B cell (primary cell): ENCODE measurements around the gene FUT7. TPM values are rescaled to one million over a fixed set of nuclear protein-coding genes. Genes with fewer than 3 reads are reported as not detected.
A peak's percentile ranks its signal among the peaks of the same experiment; 100 is the strongest.

ENCODE experiments used
- ATAC-seq: fragments of 200-7000 bp; cut with Tn5 transposase; one replicate; pipeline ENCODE4 v1.10.0; 2021; ENCODE audit warnings: low read depth, mild to moderate bottlenecking, moderate number of reproducible peaks, moderate library complexity
- CTCF ChIA-PET: fragments of 350-600 bp; sonication (Branson Sonifier 250); formaldehyde crosslinking; loops from one replicate; lab custom pipeline; 2021; ENCODE audit warnings: antibody characterized with exemption, inconsistent platforms; lab: Charles Lee
- POLR2A ChIA-PET: fragments of 350-600 bp; sonication (Branson Sonifier 250); formaldehyde crosslinking; loops from one replicate; lab custom pipeline; 2021; ENCODE audit warnings: antibody characterized with exemption; lab: Charles Lee
- DNase-seq: peaks from one replicate; pipeline ENCODE4 v3.0.0; 2013
- H2AFZ ChIP-seq: 2 replicates; pipeline ENCODE4 v1.6.1; 2012; ENCODE audit warnings: mild to moderate bottlenecking, low read depth, low read length; ENCODE audit not compliant: insufficient read depth, poor library complexity, severe bottlenecking
- H3K27ac ChIP-seq, 2 donors: 1 replicate in 1 of 2; 2 replicates in 1 of 2; pipeline ENCODE4 v1.5.1; 2012 to 2013; ENCODE audit warnings: low read length in 2 of 2, mild to moderate bottlenecking in 2 of 2, moderate library complexity in 1 of 2
- H3K27me3 ChIP-seq, 4 experiments: fragments of 200-600 bp in 1 of 4; sonication (generic) in 1 of 4; replicated peaks in 1 of 4; 1 replicate in 2 of 4; 2 replicates in 2 of 4; pipeline versions ENCODE4 v1.6.1 to v1.7.0; 2013 to 2016; ENCODE audit warnings: low read length in 3 of 4, mild to moderate bottlenecking in 2 of 4, mixed read lengths in 1 of 4, moderate library complexity in 1 of 4; ENCODE audit not compliant: insufficient read depth in 4 of 4, control insufficient read depth in 3 of 4; ENCODE audit errors: control extremely low read depth in 1 of 4
- H3K36me3 ChIP-seq, 2 experiments: replicated peaks in 1 of 2; 1 replicate in 1 of 2; 2 replicates in 1 of 2; pipeline versions ENCODE4 v1.6.1 to v1.7.1; 2013; ENCODE audit warnings: low read length in 1 of 2; ENCODE audit not compliant: insufficient read depth in 2 of 2, control insufficient read depth in 1 of 2; ENCODE audit errors: control extremely low read depth in 1 of 2, extremely low read depth in 1 of 2
- H3K4me1 ChIP-seq, 2 donors: fragments of 200-600 bp in 1 of 2; sonication (generic) in 1 of 2; 1 replicate in 1 of 2; 2 replicates in 1 of 2; pipeline versions ENCODE4 v1.5.1 to v1.6.1; 2013 to 2017; ENCODE audit warnings: low read length in 2 of 2; ENCODE audit not compliant: control insufficient read depth in 2 of 2, insufficient read depth in 2 of 2
- H3K4me2 ChIP-seq: replicated peaks from 2 replicates; pipeline ENCODE3; 2012; ENCODE audit warnings: mild to moderate bottlenecking, low read depth, low read length; ENCODE audit not compliant: poor library complexity, severe bottlenecking
- H3K4me3 ChIP-seq, 5 experiments: fragments of 200-600 bp in 1 of 5; sonication (generic) in 1 of 5; 1 replicate in 3 of 5; 2 replicates in 2 of 5; pipeline versions ENCODE4 v1.5.1 to v1.7.0; 2011 to 2016; ENCODE audit warnings: low read length in 4 of 5, mild to moderate bottlenecking in 4 of 5, low read depth in 2 of 5, control low read depth in 1 of 5, moderate library complexity in 1 of 5; ENCODE audit not compliant: insufficient read depth in 1 of 5; ENCODE audit errors: control extremely low read depth in 1 of 5, extremely low read depth in 1 of 5
- H3K79me2 ChIP-seq: fragments of 200-600 bp; sonication (generic); one replicate; pipeline ENCODE4 v1.6.0; 2016; ENCODE audit warnings: low read length; ENCODE audit not compliant: control insufficient read depth, insufficient read depth
- H3K9ac ChIP-seq: fragments of 200-600 bp; sonication (generic); 2 replicates; pipeline ENCODE4 v1.6.1; 2017; ENCODE audit warnings: mild to moderate bottlenecking, low read length, moderate library complexity
- H3K9me3 ChIP-seq, 3 donors: one replicate each; pipeline versions ENCODE4 v1.6.1 to v1.7.1; 2013; ENCODE audit warnings: low read length in 2 of 3; ENCODE audit not compliant: control insufficient read depth in 2 of 3, insufficient read depth in 1 of 3; ENCODE audit errors: control extremely low read depth in 1 of 3
- H4K20me1 ChIP-seq: 2 replicates; pipeline ENCODE4 v1.6.0; 2012; ENCODE audit warnings: mild to moderate bottlenecking, low read length; ENCODE audit not compliant: insufficient read depth, control insufficient read depth, poor library complexity, severe bottlenecking
- H3K27ac Mint-ChIP-seq: one replicate; pipeline ENCODE4 v1.8.0; 2021; ENCODE audit warnings: mixed read lengths
- H3K27me3 Mint-ChIP-seq: one replicate; pipeline ENCODE4 v1.8.0; 2021; ENCODE audit warnings: mixed read lengths
- H3K4me1 Mint-ChIP-seq: one replicate; pipeline ENCODE4 v1.8.0; 2021; ENCODE audit warnings: mixed read lengths
- H3K4me3 Mint-ChIP-seq: one replicate; pipeline ENCODE4 v1.8.0; 2021; ENCODE audit warnings: mixed read lengths
- H3K9me3 Mint-ChIP-seq: one replicate; pipeline ENCODE4 v1.8.0; 2022; ENCODE audit warnings: mixed read lengths; ENCODE audit not compliant: insufficient read depth
- CTCF ChIP-seq: fragments of 200-600 bp; IDR thresholded peaks from one replicate; pipeline ENCODE4 v1.8.0; 2022; ENCODE audit warnings: antibody characterized with exemption, mild to moderate bottlenecking
- EZH2 ChIP-seq: IDR thresholded peaks from 2 replicates; pipeline ENCODE4 v1.6.1; 2012; ENCODE audit warnings: borderline replicate concordance, low read depth, mild to moderate bottlenecking, moderate library complexity, low read length; ENCODE audit not compliant: insufficient read depth, poor library complexity, severe bottlenecking
- WGBS: methylation state at CpG from one replicate; pipeline ENCODE4 v1.1.5; 2013; ENCODE audit warnings: missing lambda C conversion rate; ENCODE audit not compliant: insufficient coverage; 5-methylcytosine and 5-hydroxymethylcytosine counted together
- intact Hi-C: fragments of 100-400 bp; cut with micrococcal nuclease; formaldehyde crosslinking; loops from one replicate; pipeline ENCODE4 v1.10.0; 2022
- polyA plus RNA-seq: library from polyadenylated mRNA; depleted of rRNA; stranded (reverse); fragments of >200 nt; gene quantifications from 2 replicates; pipeline ENCODE4 v1.2.3, GENCODE V29; 2012
- total RNA-seq, 2 donors: library from RNA; stranded (reverse); fragments of 120-200 nt in 1 of 2; gene quantifications; 1 replicate in 1 of 2; 2 replicates in 1 of 2; pipeline versions ENCODE4 v1.2.3 to v1.2.4, GENCODE V29; 2013 to 2022

FUT7 gene
- total and polyA plus RNA-seq, 2 donors (not counting 1 experiment from before 2014, with no cell fraction given) = 7.3 to 8.2 TPM

- 72% methylated on average over 12 of the region's 12 CpGs for WGBS
- TF ChIP-seq EZH2 = no peak
- Histone ChIP-seq H2AFZ (no peak overlapping the region), H3K27me3 (peaks cover 0 to 4% (median 0%) of the 10 kb centered on the region in 4 experiments), H3K9me3 (peaks cover 0 to 7% (median 0%) of the 10 kb centered on the region in 3 donors), H3K79me2 (peaks cover 10% of the 10 kb centered on the region), H4K20me1 (peaks cover 17% of the 10 kb centered on the region), H3K36me3 (peaks cover 0 to 6% of the 10 kb centered on the region in 2 experiments), H3K9ac (peak overlapping the region; percentile 59), H3K4me3 (peak overlapping the region in 2 of 5 experiments; percentile 40 to 60), H3K4me1 (peaks cover 58 to 75% of the 10 kb centered on the region in 2 donors), H3K4me2 (peak overlapping the region; percentile 90), H3K27ac (peak overlapping the region in 1 of 2 donors; percentile 27)
- ATAC-seq = no peak
- Mint-ChIP-seq H3K27me3 (peaks cover 3% of the 10 kb centered on the region), H3K9me3 (no peaks in the 10 kb centered on the region), H3K4me1 (peaks cover 55% of the 10 kb centered on the region), H3K27ac (peak overlapping the region; percentile 82), H3K4me3 (peak overlapping the region; percentile 76)
- POLR2A ChIA-PET = interaction anchor here (0.5 to 1.5 kb wide), 4 partner anchors 14 to 189 kb away, joined by 3 to 5 read pairs (median 4); no protein-coding TSS in a partner anchor
- CTCF ChIA-PET = interaction anchor here (0.6 to 3.4 kb wide), 6 partner anchors 30 to 154 kb away, joined by 3 to 22 read pairs (median 4); partner anchors contain the start of genes ABCA2, AJM1 and NPDC1
- intact Hi-C loops = no loop called here
- no peak for DNase-seq
These were observed 36.0 kb downstream of the FUT7 start for GRCh38 chr9:136995772-136996311.

GRCh38 chr9:136995362-136995761 lies 36.5 kb downstream of the FUT7 start:
- H4K20me1 ChIP-seq = peaks cover 17% of the 10 kb centered on the region
- H3K27ac Mint-ChIP-seq = peak overlapping the region; percentile 61
- peaks cover 3% of the 10 kb centered on the region for H3K27me3 Mint-ChIP-seq
- H3K9me3 Mint-ChIP-seq = no peaks in the 10 kb centered on the region
- H3K79me2 ChIP-seq = peaks cover 10% of the 10 kb centered on the region
- intact Hi-C loops = no loop called here
- H3K4me3 ChIP-seq = no peak overlapping the region
- peaks cover 0 to 10% (median 0%) of the 10 kb centered on the region in 3 donors for H3K9me3 ChIP-seq
- H2AFZ ChIP-seq = no peak overlapping the region
- no peak overlapping the region for H3K4me3 Mint-ChIP-seq
- no peak overlapping the region for H3K27ac ChIP-seq
- TF ChIP-seq CTCF (no peak), EZH2 (no peak)
- peaks cover 53% of the 10 kb centered on the region for H3K4me1 Mint-ChIP-seq
- WGBS = 67% methylated on average over 29 of the region's 30 CpGs
- peaks cover 53 to 70% of the 10 kb centered on the region in 2 donors for H3K4me1 ChIP-seq
- H3K9ac ChIP-seq = no peak overlapping the region
- peak overlapping the region; percentile 90 for H3K4me2 ChIP-seq
- CTCF ChIA-PET = interaction anchor here (1.2 to 3.4 kb wide), 3 partner anchors 31 to 39 kb away, joined by 4 to 22 read pairs (median 11); partner anchors contain the start of gene ABCA2
- POLR2A ChIA-PET = interaction anchor here (1.2 to 1.5 kb wide), 2 partner anchors 32 to 34 kb away, joined by 4 to 5 read pairs; no protein-coding TSS in a partner anchor
- H3K36me3 ChIP-seq = peaks cover 0 to 6% of the 10 kb centered on the region in 2 experiments
- H3K27me3 ChIP-seq = peaks cover 0 to 4% (median 0%) of the 10 kb centered on the region in 4 experiments
- no peak for ATAC-seq
- DNase-seq = no peak
